ENCODE data around the gene APOBEC3A.

The APOBEC3A gene

DNA sequence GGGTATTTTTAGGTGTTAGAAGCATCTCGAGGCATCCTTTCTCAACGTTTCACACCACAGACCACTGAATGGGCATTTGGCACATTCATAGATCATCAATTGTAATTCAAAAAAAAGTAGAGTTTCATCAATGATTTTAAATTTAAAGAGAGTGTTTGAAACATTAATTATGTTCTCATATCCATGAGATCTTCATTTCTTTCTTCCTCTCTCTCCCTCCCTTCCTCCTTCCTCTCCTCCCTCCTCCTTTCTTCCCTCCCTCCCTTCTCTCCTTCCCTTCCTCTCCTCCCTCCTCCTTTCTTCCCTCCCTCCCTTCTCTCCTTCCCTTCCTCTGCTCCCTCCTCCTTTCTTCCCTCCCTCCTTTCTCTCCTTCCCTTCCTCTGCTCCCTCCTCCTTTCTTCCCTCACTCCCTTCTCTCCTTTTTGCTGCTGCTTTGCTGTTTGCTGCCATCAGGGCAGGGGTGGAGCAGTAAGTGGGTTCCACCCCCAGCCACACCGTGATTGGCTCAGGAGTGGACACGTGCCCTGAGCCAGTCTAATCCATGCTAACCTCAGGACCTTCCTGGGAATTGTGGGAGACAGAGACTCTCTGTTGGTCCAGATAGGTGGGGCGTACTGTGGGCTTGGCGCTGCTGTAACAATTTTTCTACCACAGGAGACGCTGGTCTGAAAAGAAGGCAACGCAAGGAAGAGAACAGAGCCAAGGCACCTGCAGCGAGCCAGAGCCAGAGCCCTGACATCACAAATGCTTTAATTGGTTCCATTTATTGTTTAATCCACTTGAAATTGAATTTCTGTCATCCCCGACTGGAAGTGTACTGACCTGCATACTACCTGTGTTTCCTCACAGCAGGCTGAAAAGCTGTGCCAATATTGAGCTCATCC, 33.7 kb upstream of the APOBEC3A start:
- no peak overlapping the region for H3K4me3 ChIP-seq (ENCODE audit: low read depth, low read length)
- TF ChIP-seq, protein P1, sequence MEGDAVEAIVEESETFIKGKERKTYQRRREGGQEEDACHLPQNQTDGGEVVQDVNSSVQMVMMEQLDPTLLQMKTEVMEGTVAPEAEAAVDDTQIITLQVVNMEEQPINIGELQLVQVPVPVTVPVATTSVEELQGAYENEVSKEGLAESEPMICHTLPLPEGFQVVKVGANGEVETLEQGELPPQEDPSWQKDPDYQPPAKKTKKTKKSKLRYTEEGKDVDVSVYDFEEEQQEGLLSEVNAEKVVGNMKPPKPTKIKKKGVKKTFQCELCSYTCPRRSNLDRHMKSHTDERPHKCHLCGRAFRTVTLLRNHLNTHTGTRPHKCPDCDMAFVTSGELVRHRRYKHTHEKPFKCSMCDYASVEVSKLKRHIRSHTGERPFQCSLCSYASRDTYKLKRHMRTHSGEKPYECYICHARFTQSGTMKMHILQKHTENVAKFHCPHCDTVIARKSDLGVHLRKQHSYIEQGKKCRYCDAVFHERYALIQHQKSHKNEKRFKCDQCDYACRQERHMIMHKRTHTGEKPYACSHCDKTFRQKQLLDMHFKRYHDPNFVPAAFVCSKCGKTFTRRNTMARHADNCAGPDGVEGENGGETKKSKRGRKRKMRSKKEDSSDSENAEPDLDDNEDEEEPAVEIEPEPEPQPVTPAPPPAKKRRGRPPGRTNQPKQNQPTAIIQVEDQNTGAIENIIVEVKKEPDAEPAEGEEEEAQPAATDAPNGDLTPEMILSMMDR (IDR thresholded peaks at IDR 0.05; ENCODE audit: borderline replicate concordance, insufficient read depth, low read depth, low read length), result no peak

DNA sequence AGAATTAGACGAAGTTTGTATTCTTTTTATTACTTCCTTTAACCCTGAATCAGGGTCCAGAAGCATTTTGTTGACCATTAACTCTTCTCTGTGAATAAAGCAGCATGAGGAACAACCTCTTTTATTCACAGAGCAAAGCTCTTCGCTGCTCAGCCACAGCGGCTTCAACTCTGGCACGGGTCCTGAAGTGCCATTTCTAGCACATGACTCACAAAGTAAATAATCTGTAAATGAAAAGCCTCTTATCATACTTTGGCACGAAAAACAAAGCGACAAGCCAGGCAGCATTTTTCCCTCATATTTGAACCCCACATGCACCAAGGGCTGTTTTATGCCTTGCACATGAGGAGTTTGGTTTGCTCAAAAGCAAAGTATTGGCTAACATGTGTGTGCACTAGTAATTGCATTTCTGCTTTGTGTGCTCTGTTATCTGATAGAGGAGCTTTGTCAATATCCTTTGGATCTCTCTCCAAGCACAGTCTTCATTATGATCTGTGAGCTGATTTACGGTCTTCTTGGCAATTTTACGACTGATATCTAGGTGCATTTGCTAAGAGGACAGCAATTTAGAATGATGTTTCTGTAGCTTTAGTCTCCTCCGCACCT, 33.0 kb upstream of the APOBEC3A start:
- H3K4me3 ChIP-seq (ENCODE audit: low read depth, low read length), result no peak overlapping the region
- TF ChIP-seq, protein P1 (IDR thresholded peaks at IDR 0.05; ENCODE audit: borderline replicate concordance, insufficient read depth, low read depth, low read length), result no peak

DNA sequence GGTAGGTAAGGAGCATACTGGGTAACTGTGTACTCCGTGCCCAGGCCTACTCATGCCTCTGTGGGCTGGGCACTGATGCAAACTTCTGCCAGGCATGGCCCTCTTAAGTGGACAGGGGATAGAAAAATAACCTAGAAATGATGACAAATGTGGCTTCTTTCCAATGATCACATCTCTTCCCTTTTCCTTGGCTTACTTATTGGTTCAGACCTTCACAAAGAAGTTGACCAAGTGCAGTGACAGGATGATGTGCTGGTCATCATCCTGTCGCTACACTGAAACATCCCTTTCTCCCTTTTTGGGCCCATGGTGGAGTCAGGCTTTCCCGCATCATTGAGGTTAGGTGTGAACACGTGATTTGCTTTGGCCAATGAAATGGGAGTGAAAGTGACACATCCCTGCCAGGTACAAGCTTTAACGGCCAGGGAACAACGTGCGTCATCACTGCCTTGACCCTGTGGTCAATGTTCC, 31.8 kb upstream of the APOBEC3A start:
- TF ChIP-seq, protein P1 (IDR thresholded peaks at IDR 0.05; ENCODE audit: borderline replicate concordance, insufficient read depth, low read depth, low read length), result no peak

DNA sequence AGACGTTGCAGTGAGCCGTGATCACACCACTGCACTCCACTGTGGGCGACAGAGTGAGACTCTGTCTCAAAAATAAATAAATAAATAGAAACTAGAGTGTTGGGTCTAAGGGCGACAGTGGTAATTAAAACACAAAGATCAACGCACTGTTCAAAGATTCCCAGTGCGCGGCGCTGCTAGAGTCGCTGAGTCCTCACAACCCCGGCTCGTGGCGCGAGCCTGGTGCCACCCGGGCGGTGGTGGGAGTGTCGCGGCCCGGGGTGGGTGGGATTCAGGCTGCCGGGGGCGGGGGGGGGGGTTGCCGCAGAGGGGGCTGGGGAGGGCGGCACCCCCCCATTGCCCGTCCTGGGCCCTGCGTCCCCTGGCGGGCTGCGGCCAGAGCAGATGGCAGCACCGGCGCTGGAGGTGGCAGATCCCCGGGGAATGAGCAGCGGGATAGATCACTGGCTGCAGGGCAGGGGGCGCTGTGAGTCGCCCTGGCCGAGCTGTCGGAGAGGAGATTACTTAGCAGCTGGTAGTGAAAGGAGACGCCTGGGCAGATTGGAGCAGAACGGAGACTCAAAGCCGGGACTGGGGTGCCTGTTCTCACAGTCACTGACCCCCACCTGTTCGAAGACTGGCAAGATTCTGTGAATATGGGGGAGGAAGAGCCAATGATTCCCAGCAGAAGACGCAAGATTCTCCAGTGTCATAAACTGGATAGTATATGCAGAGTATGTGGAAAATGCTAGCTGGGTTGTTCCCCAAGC, 30.2 kb upstream of the APOBEC3A start:
- H3K4me3 ChIP-seq (ENCODE audit: low read depth, low read length), result no peak overlapping the region

More for the DNA sequence above, 31.8 kb upstream of the APOBEC3A start:
- no peak overlapping the region for H3K4me3 ChIP-seq (ENCODE audit: low read depth, low read length)

DNA sequence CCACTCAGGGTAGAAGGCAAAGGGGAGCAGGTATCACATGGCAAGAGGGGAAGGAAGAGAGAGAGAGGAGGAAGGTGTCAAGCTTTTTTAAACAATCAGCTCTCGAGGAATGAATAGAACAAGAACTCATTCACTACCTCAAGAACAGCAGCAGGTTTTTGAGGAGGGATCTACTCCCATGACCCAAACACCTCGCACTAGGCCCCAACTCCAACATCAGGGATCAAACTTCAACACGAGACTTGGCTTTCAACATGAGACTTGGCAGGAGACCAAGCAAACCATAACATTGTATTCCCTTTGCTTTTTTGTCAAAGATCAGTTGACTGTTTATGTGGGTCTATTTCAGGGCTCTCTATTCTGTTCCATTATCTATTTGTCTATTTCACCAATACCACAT, 26.9 kb upstream of the APOBEC3A start:
- no peak overlapping the region for H3K4me3 ChIP-seq (ENCODE audit: low read depth, low read length)
- TF ChIP-seq, protein P1 (IDR thresholded peaks at IDR 0.05; ENCODE audit: borderline replicate concordance, insufficient read depth, low read depth, low read length), result no peak

More for the DNA sequence above, 30.2 kb upstream of the APOBEC3A start:
- TF ChIP-seq, protein P1 (IDR thresholded peaks at IDR 0.05; ENCODE audit: borderline replicate concordance, insufficient read depth, low read depth, low read length), result peak; percentile 56

DNA sequence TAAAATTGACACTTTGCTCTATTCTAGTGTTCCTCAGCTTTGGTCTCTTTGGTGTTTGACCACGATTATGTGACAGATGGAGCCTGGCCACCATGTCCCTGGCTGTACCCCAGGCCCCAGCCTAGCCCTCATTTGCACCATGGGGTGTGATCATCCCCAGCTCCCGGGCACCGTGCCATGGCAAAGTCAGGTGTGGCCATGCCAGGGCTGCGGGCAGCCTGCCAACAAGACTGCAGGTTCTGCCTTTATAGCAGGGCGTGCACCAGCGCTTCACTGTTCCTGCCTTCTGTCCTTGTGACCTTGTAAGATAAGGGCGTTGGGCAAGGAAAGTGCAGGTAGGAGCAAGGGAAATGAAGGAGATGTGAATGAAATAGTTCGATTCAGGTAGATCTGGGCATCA, 22.4 kb upstream of the APOBEC3A start:
- no peak overlapping the region for H3K4me3 ChIP-seq (ENCODE audit: low read depth, low read length)
- TF ChIP-seq, protein P1 (IDR thresholded peaks at IDR 0.05; ENCODE audit: borderline replicate concordance, insufficient read depth, low read depth, low read length), result no peak

Measured in GM12875 (cell line).